Panc1 (cell line): Measurements from ENCODE around the gene TNPO2. TPM values are rescaled to one million over a fixed set of nuclear protein-coding genes. Genes with fewer than 3 reads are reported as not detected.

Source experiments
- ATAC-seq: fragments of 200-7000 bp; cut with Tn5 transposase; 2 replicates; pipeline ENCODE4 v1.9.1; 2020; ENCODE audit warnings: mild to moderate bottlenecking, moderate library complexity
- BruUV-seq: library from RNA; stranded (reverse); fragments of 400-500 nt; replicated peaks from 2 replicates; lab custom pipeline; 2021; lab: Mats Ljungman, UMichigan
- CTCF ChIA-PET: fragments of 300-600 bp; sonication (Branson Sonifier 250); formaldehyde crosslinking; loops from one replicate; lab custom pipeline; 2022; ENCODE audit warnings: antibody characterized with exemption; lab: Charles Lee
- POLR2A ChIA-PET: fragments of 300-600 bp; sonication (Branson Sonifier 250); formaldehyde crosslinking; loops from one replicate; lab custom pipeline; 2022; ENCODE audit warnings: antibody characterized with exemption; lab: Charles Lee
- DNase-seq: peaks from one replicate; pipeline ENCODE4 v3.0.0-alpha.2; 2010; ENCODE audit warnings: low read depth, low spot score
- H3K27ac ChIP-seq: 2 replicates; pipeline ENCODE4 v1.5.1; 2011; ENCODE audit warnings: mild to moderate bottlenecking, low read length, inconsistent platforms
- H3K27me3 ChIP-seq: fragments of 200-500 bp; sonication (Bioruptor generic); 2 replicates; pipeline ENCODE4 v1.6.0; 2014; ENCODE audit warnings: low read length, inconsistent platforms; ENCODE audit not compliant: control insufficient read depth, insufficient read depth
- H3K36me3 ChIP-seq: fragments of 200-500 bp; sonication (Bioruptor generic); 2 replicates; pipeline ENCODE4 v1.5.1; 2014; ENCODE audit warnings: inconsistent platforms, mild to moderate bottlenecking, low read length, moderate library complexity; ENCODE audit not compliant: control insufficient read depth, insufficient read depth
- H3K4me1 ChIP-seq: 2 replicates; pipeline ENCODE4 v1.5.1; 2011; ENCODE audit warnings: inconsistent platforms, mild to moderate bottlenecking, low read length, moderate library complexity; ENCODE audit not compliant: control insufficient read depth, insufficient read depth
- H3K4me3 ChIP-seq, 2 experiments: 2 replicates each; pipeline ENCODE4 v1.5.1; 2011 to 2012; ENCODE audit warnings: low read depth in 2 of 2, low read length in 2 of 2, mild to moderate bottlenecking in 2 of 2, inconsistent platforms in 1 of 2, moderate library complexity in 1 of 2
- H3K9me3 ChIP-seq: fragments of 200-500 bp; sonication (Bioruptor generic); 2 replicates; pipeline ENCODE4 v1.5.1; 2014; ENCODE audit warnings: low read depth, mild to moderate bottlenecking, inconsistent platforms, low read length, moderate library complexity; ENCODE audit not compliant: control insufficient read depth, insufficient read depth
- POLR2AphosphoS5 ChIP-seq: IDR thresholded peaks from 2 replicates; pipeline ENCODE4 v1.6.1; 2012; ENCODE audit warnings: mild to moderate bottlenecking, low read depth, low read length, moderate library complexity
- SIN3A ChIP-seq: IDR thresholded peaks from 2 replicates; pipeline ENCODE4 v1.6.1; 2012; ENCODE audit warnings: low read depth, mild to moderate bottlenecking, low read length, moderate library complexity, borderline replicate concordance; ENCODE audit not compliant: insufficient read depth
- TCF7L2 ChIP-seq: IDR thresholded peaks from 2 replicates; pipeline ENCODE4 v1.6.1; 2011; ENCODE audit warnings: mild to moderate bottlenecking, low read depth, low read length, inconsistent platforms
- in situ Hi-C: cut with HindIII; loops from 2 replicates; pipeline ENCODE4 v1.10.0; 2016; ENCODE audit warnings: low sequenced_read_pairs, low pct_unique_long_range_greater_than_20kb
- intact Hi-C: fragments of 100-400 bp; cut with micrococcal nuclease; formaldehyde crosslinking; loops from one replicate; pipeline ENCODE4 v1.10.0; 2022; ENCODE audit not compliant: unreplicated experiment
- total RNA-seq: library from RNA; stranded (reverse); gene quantifications from one replicate; pipeline ENCODE4 v1.2.1, GENCODE V29; 2021; ENCODE audit not compliant: unreplicated experiment
- TF ChIP-seq, protein P1 (sequence below): fragments of 450-650 bp; IDR thresholded peaks from 2 replicates; pipeline ENCODE4 v1.5.1; 2017; ENCODE audit warnings: mild to moderate bottlenecking
- TF ChIP-seq, protein P2 (sequence below), 2 experiments: IDR thresholded peaks; 2 replicates each; pipeline ENCODE4 v1.6.1; 2011 to 2012; ENCODE audit warnings: low read depth in 2 of 2, control low read depth in 1 of 2, low read length in 1 of 2, mild to moderate bottlenecking in 1 of 2, moderate library complexity in 1 of 2; ENCODE audit not compliant: insufficient read depth in 1 of 2

The TNPO2 gene
- total RNA-seq, 1 experiment from 2014 or later = 83.3 TPM

DNA sequence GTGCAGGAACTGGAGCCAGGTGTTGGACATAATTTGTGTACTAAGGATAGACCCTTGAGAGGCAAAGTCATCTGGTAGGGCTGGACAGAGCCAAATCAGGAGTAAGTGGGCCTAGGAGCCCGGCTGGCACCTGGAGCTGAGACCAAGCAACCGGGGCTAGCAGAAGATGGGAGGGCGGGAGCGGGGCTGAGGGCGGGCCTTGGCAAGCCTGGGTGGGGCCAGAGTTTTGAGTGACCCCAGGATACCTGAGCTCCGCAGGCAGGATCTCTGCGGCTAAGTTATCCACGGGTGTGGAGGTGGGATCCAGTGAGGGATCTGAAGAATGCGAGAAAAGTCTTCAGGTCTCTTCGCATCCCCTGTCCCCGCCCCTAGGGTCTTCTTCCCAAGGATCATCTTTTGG lies 43.4 kb upstream of the TNPO2 start:
- in situ Hi-C loops = no loop called here
- no TSS peak for BruUV-seq
- ChIA-PET POLR2A (interaction anchor here (1.7 kb wide), 1 partner anchor 25 kb away, joined by 5 read pairs; the partner anchor contains the start of gene JUNB), CTCF (interaction anchor here (1.0 kb wide), 1 partner anchor 29 kb away, joined by 4 read pairs; no protein-coding TSS in a partner anchor)
- Histone ChIP-seq H3K4me1 (no peaks in the 10 kb centered on the region), H3K27me3 (no peaks in the 10 kb centered on the region), H3K9me3 (no peaks in the 10 kb centered on the region), H3K27ac (no peak overlapping the region), H3K36me3 (no peaks in the 10 kb centered on the region), H3K4me3 (no peak overlapping the region)
- DNase-seq (no peak), ATAC-seq (no peak)
- intact Hi-C loops = no loop called here
- TF ChIP-seq, protein P1, sequence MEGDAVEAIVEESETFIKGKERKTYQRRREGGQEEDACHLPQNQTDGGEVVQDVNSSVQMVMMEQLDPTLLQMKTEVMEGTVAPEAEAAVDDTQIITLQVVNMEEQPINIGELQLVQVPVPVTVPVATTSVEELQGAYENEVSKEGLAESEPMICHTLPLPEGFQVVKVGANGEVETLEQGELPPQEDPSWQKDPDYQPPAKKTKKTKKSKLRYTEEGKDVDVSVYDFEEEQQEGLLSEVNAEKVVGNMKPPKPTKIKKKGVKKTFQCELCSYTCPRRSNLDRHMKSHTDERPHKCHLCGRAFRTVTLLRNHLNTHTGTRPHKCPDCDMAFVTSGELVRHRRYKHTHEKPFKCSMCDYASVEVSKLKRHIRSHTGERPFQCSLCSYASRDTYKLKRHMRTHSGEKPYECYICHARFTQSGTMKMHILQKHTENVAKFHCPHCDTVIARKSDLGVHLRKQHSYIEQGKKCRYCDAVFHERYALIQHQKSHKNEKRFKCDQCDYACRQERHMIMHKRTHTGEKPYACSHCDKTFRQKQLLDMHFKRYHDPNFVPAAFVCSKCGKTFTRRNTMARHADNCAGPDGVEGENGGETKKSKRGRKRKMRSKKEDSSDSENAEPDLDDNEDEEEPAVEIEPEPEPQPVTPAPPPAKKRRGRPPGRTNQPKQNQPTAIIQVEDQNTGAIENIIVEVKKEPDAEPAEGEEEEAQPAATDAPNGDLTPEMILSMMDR = no peak
- TF ChIP-seq TCF7L2 (no peak), POLR2AphosphoS5 (no peak), SIN3A (no peak)
- TF ChIP-seq, protein P2, sequence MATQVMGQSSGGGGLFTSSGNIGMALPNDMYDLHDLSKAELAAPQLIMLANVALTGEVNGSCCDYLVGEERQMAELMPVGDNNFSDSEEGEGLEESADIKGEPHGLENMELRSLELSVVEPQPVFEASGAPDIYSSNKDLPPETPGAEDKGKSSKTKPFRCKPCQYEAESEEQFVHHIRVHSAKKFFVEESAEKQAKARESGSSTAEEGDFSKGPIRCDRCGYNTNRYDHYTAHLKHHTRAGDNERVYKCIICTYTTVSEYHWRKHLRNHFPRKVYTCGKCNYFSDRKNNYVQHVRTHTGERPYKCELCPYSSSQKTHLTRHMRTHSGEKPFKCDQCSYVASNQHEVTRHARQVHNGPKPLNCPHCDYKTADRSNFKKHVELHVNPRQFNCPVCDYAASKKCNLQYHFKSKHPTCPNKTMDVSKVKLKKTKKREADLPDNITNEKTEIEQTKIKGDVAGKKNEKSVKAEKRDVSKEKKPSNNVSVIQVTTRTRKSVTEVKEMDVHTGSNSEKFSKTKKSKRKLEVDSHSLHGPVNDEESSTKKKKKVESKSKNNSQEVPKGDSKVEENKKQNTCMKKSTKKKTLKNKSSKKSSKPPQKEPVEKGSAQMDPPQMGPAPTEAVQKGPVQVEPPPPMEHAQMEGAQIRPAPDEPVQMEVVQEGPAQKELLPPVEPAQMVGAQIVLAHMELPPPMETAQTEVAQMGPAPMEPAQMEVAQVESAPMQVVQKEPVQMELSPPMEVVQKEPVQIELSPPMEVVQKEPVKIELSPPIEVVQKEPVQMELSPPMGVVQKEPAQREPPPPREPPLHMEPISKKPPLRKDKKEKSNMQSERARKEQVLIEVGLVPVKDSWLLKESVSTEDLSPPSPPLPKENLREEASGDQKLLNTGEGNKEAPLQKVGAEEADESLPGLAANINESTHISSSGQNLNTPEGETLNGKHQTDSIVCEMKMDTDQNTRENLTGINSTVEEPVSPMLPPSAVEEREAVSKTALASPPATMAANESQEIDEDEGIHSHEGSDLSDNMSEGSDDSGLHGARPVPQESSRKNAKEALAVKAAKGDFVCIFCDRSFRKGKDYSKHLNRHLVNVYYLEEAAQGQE (IDR thresholded peaks at IDR 0.05; ENCODE audit: insufficient read depth in 1 of 2, low read depth in 2 of 2, low read length in 1 of 2) = no peak

DNA sequence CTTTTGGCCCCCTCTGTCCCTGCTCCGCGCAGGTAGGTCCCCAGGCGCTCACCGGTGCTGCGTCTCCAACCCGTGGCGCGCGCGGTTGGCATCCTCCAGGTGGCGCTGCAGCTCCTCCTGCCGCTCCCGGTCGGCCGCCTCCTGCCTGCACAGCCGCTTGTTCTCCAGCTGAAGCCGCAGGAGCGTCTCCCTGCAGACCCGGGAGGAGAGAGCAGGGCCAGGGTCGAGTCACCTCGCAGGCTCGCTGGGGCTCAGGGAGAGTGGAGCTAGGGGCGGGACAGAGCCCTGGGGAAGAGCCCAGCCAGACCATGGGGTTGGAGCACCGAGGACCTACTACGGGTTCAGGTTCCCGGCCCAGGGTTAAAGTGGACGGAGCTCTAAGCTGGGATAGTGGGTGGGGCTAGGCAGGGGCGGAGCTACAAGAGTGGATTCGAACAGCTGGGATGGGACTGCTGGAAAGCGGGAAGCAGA lies 42.4 kb upstream of the TNPO2 start:
- no TSS peak for BruUV-seq
- intact Hi-C loops = no loop called here
- Histone ChIP-seq H3K36me3 (no peaks in the 10 kb centered on the region), H3K4me1 (no peaks in the 10 kb centered on the region), H3K27ac (peak overlapping the region; percentile 44; the same call in 1 of the 2 replicates), H3K27me3 (no peaks in the 10 kb centered on the region), H3K4me3 (peak overlapping the region; percentile 52 to 60), H3K9me3 (no peaks in the 10 kb centered on the region)
- ATAC-seq (peak; percentile 98), DNase-seq (no peak)
- CTCF ChIA-PET = interaction anchor here (0.5 to 1.8 kb wide), 11 partner anchors 8 to 107 kb away, joined by 3 to 37 read pairs (median 5); partner anchors contain the start of gene HOOK2
- in situ Hi-C loops = no loop called here
- POLR2A ChIA-PET = interaction anchor here (0.8 to 1.8 kb wide), 4 partner anchors 23 to 40 kb away, joined by 3 to 17 read pairs (median 4); partner anchors contain the start of genes JUNB and RNASEH2A
- TF ChIP-seq TCF7L2 = no peak
- TF ChIP-seq, protein P1 = peak; percentile 94
